Erythroblast (primary cell): ENCODE data around the gene HSD17B7.
"Not testable (repeated sequence)": the region's sequence is repeated elsewhere in the genome, so short reads cannot be mapped to it uniquely, and the experiment has no call there.

Source experiments
- DNase-seq, 2 experiments: peaks; one replicate each; lab custom pipeline; 2025; lab: John Stamatoyannopoulos, UW
- GATA1 ChIP-seq: IDR thresholded peaks from 2 replicates; pipeline ENCODE4 v1.6.1; 2011; ENCODE audit warnings: low read depth, mild to moderate bottlenecking, control low read depth, low read length, moderate library complexity
- POLR2A ChIP-seq: IDR thresholded peaks from 2 replicates; pipeline ENCODE4 v1.6.1; 2011; ENCODE audit warnings: mild to moderate bottlenecking, low read length

HSD17B7 gene, protein sequence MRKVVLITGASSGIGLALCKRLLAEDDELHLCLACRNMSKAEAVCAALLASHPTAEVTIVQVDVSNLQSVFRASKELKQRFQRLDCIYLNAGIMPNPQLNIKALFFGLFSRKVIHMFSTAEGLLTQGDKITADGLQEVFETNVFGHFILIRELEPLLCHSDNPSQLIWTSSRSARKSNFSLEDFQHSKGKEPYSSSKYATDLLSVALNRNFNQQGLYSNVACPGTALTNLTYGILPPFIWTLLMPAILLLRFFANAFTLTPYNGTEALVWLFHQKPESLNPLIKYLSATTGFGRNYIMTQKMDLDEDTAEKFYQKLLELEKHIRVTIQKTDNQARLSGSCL

DNA sequence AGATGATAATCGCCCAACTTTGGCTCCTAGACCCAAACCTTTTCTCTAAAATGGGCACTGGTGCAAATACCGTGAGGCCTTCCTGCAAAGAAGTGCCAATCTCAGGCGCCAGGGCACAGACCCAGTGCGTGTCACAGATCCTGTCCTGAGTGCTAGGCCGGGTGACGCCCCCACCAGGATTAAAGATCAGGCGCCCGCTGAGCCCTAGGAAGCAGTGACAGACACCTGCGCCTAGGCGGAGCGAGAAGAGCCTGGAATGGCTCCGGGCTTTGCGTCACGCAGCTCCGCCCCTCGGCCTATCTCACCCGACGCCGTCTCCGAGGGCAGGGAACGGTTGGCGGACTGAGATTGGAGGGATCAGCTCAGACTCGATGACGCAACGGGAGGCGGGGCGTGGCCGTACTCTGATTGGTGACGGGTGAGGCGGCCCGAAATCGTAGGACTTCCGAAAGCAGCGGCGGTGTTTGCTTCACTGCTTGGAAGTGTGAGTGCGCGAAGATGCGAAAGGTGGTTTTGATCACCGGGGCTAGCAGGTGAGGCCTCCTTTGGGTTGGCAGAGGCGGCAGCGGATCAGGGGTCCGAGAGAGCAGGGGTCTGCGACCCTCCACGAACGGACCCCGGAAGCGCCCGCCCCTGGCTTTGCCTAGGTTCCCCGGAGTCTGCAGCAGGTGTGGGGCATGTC, at the start of gene HSD17B7:
HSD17B7 (plus strand) TSS at position 400 of the 682 bp plus-strand sequence; CDS start at position 499, 99 bp downstream.
- peak; percentile 64 to 75 for DNase-seq
- peak; percentile 36 for TF ChIP-seq POLR2A

GRCh38 chr1:162740755-162741154, 49.7 kb upstream of the HSD17B7 start:
- no peak for DNase-seq
- TF ChIP-seq POLR2A: no peak
- TF ChIP-seq GATA1: no peak

- TF ChIP-seq POLR2A (no peak), GATA1 (no peak)
These were observed 48.9 kb upstream of the HSD17B7 start for GRCh38 chr1:162741574-162741973.

DNA sequence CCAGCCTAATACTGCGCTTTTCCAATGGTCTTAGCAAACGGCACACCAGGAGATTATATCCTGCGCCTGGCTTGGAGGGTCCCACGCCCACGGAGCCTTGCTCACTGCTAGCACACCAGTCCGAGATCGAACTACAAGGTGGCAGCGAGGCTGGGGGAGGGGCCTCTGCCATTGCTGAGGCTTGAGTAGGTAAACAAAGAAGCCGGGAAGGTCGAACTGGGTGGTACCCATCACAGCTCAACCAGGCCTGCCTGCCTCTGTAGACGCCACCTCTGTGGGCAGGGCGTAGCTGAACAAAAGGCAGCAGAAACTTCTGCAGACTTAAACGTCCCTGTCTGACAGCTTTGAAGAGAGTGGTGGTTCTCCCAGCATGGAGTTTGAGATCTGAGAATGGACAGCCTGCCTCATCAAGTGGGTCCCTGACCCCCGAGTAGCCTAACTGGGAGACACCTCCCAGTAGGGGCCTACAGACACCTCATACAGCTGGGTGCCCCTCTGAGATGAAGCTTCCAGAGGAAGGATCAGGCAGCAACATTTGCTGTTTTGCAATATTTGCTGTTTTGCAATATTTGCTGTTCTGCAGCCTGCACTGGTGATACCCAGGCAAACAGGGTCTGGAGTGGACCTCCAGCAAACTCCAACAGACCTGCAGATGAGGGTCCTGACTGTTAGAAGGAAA, 44.1 kb upstream of the HSD17B7 start:
- not testable (repeated sequence) for DNase-seq

More at GRCh38 chr1:162741574-162741973, 48.9 kb upstream of the HSD17B7 start:
- DNase-seq: no peak

DNA sequence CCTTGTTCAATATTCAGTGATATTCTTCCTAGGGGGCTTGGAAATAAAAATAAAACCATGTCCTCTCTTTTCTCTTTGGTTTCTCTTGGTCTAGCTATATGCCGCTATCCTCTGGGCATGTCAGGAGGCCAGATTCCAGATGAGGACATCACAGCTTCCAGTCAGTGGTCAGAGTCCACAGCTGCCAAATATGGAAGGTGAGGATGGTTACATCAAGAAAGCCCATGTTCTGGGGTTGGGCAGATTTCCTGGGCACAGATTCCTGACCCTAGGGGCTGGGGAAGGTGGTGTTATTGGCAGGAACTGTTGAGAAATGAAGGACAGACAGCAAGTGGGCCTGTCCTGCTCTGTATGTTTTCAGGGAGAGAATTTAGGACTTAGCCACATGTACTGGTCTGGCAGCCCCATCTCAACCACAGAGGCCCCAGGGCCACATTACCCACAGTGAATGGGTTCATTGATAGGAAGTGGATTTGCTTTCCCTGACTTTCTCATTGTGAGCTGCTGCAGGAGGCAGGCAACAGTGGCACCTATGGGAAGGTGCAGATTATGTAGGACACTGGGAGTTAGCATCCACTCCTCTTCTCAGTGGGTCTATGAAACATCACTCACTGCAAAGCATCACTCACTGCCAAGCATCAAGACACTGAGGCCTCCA, 37.4 kb upstream of the HSD17B7 start:
- no peak for TF ChIP-seq POLR2A
- no peak for TF ChIP-seq GATA1
- DNase-seq: no peak

- DNase-seq: no peak
- TF ChIP-seq POLR2A: no peak
- TF ChIP-seq GATA1: no peak
These were observed 36.4 kb upstream of the HSD17B7 start for GRCh38 chr1:162753998-162754585.

- TF ChIP-seq POLR2A (no peak), GATA1 (no peak)
- DNase-seq: no peak
These were observed 35.2 kb upstream of the HSD17B7 start for GRCh38 chr1:162755306-162755705.

DNA sequence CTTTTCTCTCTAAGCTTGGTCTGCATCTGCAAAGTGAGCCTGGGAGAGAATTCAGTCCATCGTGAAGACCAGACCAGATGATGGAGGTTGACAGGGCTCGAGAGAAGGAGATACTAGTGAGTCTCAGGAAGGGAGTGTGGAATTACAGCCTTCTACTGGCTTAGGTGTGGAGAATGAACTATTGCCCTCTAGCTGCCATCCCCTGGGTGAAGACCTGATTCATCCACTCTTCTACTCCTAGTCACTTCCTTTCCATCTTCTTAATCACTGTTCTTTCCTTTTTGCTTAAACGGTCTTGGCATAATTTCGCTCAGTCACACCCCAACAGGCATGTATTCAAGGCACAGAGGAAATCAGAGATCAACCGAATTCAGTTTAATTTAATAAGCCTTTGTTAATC, 34.0 kb upstream of the HSD17B7 start:
- no peak for DNase-seq
- TF ChIP-seq GATA1 (no peak), POLR2A (no peak)

GRCh38 chr1:162757476-162757875, 33.0 kb upstream of the HSD17B7 start:
- no peak for TF ChIP-seq GATA1
- no peak for TF ChIP-seq POLR2A
- no peak for DNase-seq

DNA sequence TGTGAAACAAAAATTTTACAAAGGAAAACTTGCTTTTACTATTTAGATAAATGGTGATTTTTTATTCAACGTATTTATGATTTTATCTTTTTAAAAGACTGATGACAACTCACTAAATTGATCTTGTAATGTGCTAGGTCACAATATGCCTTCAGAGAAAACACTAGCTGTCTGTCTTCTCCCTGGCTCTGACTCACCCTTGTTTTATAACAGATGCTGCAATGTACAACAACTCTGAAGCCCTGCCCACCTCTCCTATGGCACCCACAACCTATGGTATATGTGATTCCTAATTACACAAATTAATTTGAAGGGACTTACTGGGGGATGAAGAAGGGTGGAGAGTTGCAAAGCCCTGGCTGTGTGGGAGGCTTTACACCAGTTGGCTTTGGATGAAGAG, 24.7 kb upstream of the HSD17B7 start:
- TF ChIP-seq GATA1 (no peak), POLR2A (no peak)
- no peak for DNase-seq

DNA sequence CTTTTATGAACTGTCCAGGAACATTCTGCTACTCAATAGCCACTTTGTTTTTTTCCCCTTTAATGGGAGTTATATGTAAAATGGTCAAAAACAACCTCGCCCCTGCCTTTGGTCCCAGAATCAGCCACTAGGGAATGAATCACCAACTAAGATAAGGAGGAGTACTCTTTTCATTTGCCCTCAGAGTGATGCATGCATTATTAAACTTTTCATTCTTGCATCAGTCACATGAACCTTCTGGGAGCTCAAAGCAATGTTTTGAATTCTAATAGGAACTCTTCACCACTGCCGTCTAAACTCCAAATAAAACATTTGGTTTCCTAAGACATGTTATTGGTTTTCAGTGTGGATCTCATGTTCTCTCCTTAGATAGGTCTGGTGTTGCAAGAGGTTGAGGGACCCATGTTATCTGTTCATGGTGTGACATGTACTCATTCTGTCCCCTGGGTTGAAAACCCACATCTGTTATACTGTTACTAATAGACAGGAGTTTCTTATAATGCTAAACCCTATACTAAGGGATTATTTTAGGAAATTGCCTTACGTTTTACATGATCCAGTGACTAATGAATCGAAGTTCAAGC, 17.8 kb upstream of the HSD17B7 start:
- no peak for DNase-seq
- no peak for TF ChIP-seq GATA1

- TF ChIP-seq GATA1: no peak
- TF ChIP-seq POLR2A: no peak
- DNase-seq: no peak
These were observed 16.5 kb upstream of the HSD17B7 start for GRCh38 chr1:162774007-162774406.

GRCh38 chr1:162779043-162779442, 11.5 kb upstream of the HSD17B7 start:
- no peak for DNase-seq
- TF ChIP-seq GATA1: no peak
- no peak for TF ChIP-seq POLR2A

- TF ChIP-seq GATA1 (no peak), POLR2A (no peak)
- DNase-seq: no peak
These were observed 7.8 kb upstream of the HSD17B7 start for GRCh38 chr1:162782671-162783070.

- not testable (repeated sequence) for DNase-seq
These were observed 5.6 kb upstream of the HSD17B7 start for GRCh38 chr1:162784926-162785325.

DNA sequence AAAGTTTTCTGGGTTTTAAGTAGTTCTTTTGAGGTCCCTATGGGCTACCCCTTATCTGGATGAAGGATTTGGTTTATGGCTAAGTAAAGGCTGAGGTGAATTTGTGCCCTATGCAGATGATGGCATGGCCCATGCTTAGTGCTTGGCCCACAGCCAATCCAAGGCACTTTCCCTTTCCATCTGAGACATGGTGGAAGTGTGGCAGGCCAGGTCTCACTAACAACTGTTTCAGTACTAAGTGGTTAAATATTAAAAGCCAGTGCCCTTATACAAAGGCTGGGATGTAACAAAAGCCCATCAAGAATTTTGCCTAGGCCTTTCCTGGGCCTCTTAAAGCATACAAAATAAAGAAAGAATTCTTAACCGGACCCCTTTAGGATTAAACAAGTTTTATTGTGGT, 1.7 kb upstream of the HSD17B7 start:
- not testable (repeated sequence) for DNase-seq

GRCh38 chr1:162790985-162791357, 469 bp downstream of the HSD17B7 start:
- DNase-seq: not testable (repeated sequence)

GRCh38 chr1:162794284-162794683, 3.8 kb downstream of the HSD17B7 start:
- not testable (repeated sequence) for DNase-seq

- DNase-seq: not testable (repeated sequence)
These were observed 6.2 kb downstream of the HSD17B7 start for GRCh38 chr1:162796617-162797279.
